Gastroesophageal sphincter (tissue), 4 donors: ENCODE measurements around the gene KCNN1. TPM values are rescaled to one million over a fixed set of nuclear protein-coding genes. Genes with fewer than 3 reads are reported as not detected.

Experiments used
- ATAC-seq: fragments of 150-250 bp; one replicate; pipeline ENCODE4 v1.9.1; 2016; ENCODE audit warnings: mild to moderate bottlenecking, moderate library complexity
- H3K27ac ChIP-seq, 4 donors: fragments of 200-600 bp; sonication (generic) in 3 of 4; 1 replicate in 3 of 4; 2 replicates in 1 of 4; pipeline ENCODE4 v1.5.1; 2016 to 2019
- H3K27me3 ChIP-seq: fragments of 200-600 bp; sonication (generic); one replicate; pipeline ENCODE4 v1.5.1; 2019
- H3K36me3 ChIP-seq, 2 donors: fragments of 200-600 bp; sonication (generic); one replicate each; pipeline ENCODE4 v1.5.1; 2019; ENCODE audit warnings: control low read depth in 1 of 2
- H3K4me1 ChIP-seq, 3 donors: fragments of 200-600 bp; sonication (generic); 1 replicate in 2 of 3; 2 replicates in 1 of 3; pipeline ENCODE4 v1.5.1; 2016 to 2019; ENCODE audit warnings: control low read depth in 2 of 3
- H3K4me3 ChIP-seq, 2 donors: fragments of 200-600 bp; sonication (generic); one replicate each; pipeline ENCODE4 v1.5.1; 2019; ENCODE audit warnings: mild to moderate bottlenecking in 1 of 2, moderate library complexity in 1 of 2
- H3K9me3 ChIP-seq, 3 donors: fragments of 200-600 bp; sonication (generic); one replicate each; pipeline ENCODE4 v1.5.1; 2017 to 2019; ENCODE audit warnings: control low read depth in 2 of 3
- CTCF ChIP-seq, 4 experiments: fragments of 200-600 bp in 2 of 4; fragments of 450-650 bp in 2 of 4; sonication (generic) in 1 of 4; IDR thresholded peaks; one replicate each; pipeline ENCODE4 v1.5.1; 2017 to 2019; ENCODE audit warnings: antibody characterized with exemption in 4 of 4, mild to moderate bottlenecking in 2 of 4, moderate library complexity in 2 of 4
- EP300 ChIP-seq: sonication (generic); formaldehyde crosslinking; IDR thresholded peaks from one replicate; pipeline ENCODE4 v1.6.1; 2017; ENCODE audit warnings: antibody characterized with exemption, mild to moderate bottlenecking
- POLR2A ChIP-seq, 2 donors: fragments of 450-650 bp; IDR thresholded peaks; one replicate each; pipeline ENCODE4 v1.6.1; 2017; ENCODE audit warnings: antibody characterized with exemption in 2 of 2, mild to moderate bottlenecking in 2 of 2, moderate library complexity in 1 of 2
- POLR2AphosphoS5 ChIP-seq: sonication (generic); formaldehyde crosslinking; IDR thresholded peaks from one replicate; pipeline ENCODE4 v1.6.1; 2017; ENCODE audit warnings: antibody characterized with exemption
- WGBS, 2 donors: methylation state at CpG; one replicate each; pipeline ENCODE4 v1.1.5; 2018; ENCODE audit warnings: low coverage in 1 of 2; 5-methylcytosine and 5-hydroxymethylcytosine counted together
- total RNA-seq, 4 donors: library from RNA; depleted of rRNA; stranded (reverse); fragments of >200 nt; gene quantifications; one replicate each; pipeline ENCODE4 v1.1.0, GENCODE V29; 2016

KCNN1 gene
- total RNA-seq, 4 donors from 2014 or later = 0.20 to 0.89 TPM; not detected in 2

GRCh38 chr19:17954401-17954800, 12.5 kb upstream of the KCNN1 start:
- H3K36me3 ChIP-seq = no peaks in the 10 kb centered on the region
- peaks cover 0 to 35% (median 25%) of the 10 kb centered on the region in 3 donors for H3K4me1 ChIP-seq
- WGBS, 2 donors = no CpG with 5 or more reads among the region's 7 CpGs
- TF ChIP-seq POLR2AphosphoS5 (no peak), EP300 (no peak), POLR2A (IDR thresholded peaks at IDR 0.05) (no peak), CTCF (IDR thresholded peaks at IDR 0.05) (no peak)
- no peak for ATAC-seq
- H3K27ac ChIP-seq = no peak overlapping the region
- no peaks in the 10 kb centered on the region for H3K9me3 ChIP-seq
- H3K4me3 ChIP-seq = no peak overlapping the region
- H3K27me3 ChIP-seq = peaks cover 88% of the 10 kb centered on the region

GRCh38 chr19:17957149-17957849, 9.6 kb upstream of the KCNN1 start:
- Histone ChIP-seq H3K27me3 (peaks cover 83% of the 10 kb centered on the region), H3K4me1 (peaks cover 0 to 6% (median 3%) of the 10 kb centered on the region in 3 donors), H3K9me3 (no peaks in the 10 kb centered on the region), H3K4me3 (no peak overlapping the region), H3K36me3 (no peaks in the 10 kb centered on the region), H3K27ac (no peak overlapping the region)
- ATAC-seq = no peak
- TF ChIP-seq POLR2AphosphoS5 (no peak), EP300 (no peak), POLR2A (IDR thresholded peaks at IDR 0.05) (no peak), CTCF (IDR thresholded peaks at IDR 0.05) (no peak)
- WGBS, 2 donors = 72 to 88% methylated on average over 3 of the region's 3 CpGs

- no peak overlapping the region for H3K4me3 ChIP-seq
- ATAC-seq = no peak
- H3K4me1 ChIP-seq = peaks cover 0 to under 1% (median 0%) of the 10 kb centered on the region in 3 donors
- H3K27me3 ChIP-seq = peaks cover 83% of the 10 kb centered on the region
- H3K27ac ChIP-seq = no peak overlapping the region
- no peaks in the 10 kb centered on the region for H3K36me3 ChIP-seq
- TF ChIP-seq POLR2AphosphoS5 (no peak), POLR2A (IDR thresholded peaks at IDR 0.05) (no peak), EP300 (no peak), CTCF (IDR thresholded peaks at IDR 0.05) (no peak)
- no peaks in the 10 kb centered on the region for H3K9me3 ChIP-seq
Measured at GRCh38 chr19:17957885-17958284, 9.0 kb upstream of the KCNN1 start.

- no peak for ATAC-seq
- H3K4me3 ChIP-seq = no peak overlapping the region
- no peak overlapping the region for H3K27ac ChIP-seq
- TF ChIP-seq EP300 (no peak), POLR2AphosphoS5 (no peak), POLR2A (IDR thresholded peaks at IDR 0.05) (no peak), CTCF (IDR thresholded peaks at IDR 0.05) (no peak)
- H3K36me3 ChIP-seq = no peaks in the 10 kb centered on the region
- no peaks in the 10 kb centered on the region for H3K9me3 ChIP-seq
- WGBS, 2 donors = 57 to 58% methylated on average over 1 to 5 of the region's 13 CpGs
- H3K27me3 ChIP-seq = peaks cover 93% of the 10 kb centered on the region
- H3K4me1 ChIP-seq = peaks cover 0 to 13% (median 0%) of the 10 kb centered on the region in 3 donors
Measured at GRCh38 chr19:17963936-17964691, 2.8 kb upstream of the KCNN1 start.
